HG02852 (cell line): ENCODE measurements around the gene FLACC1.

Source experiments
- ATAC-seq: cut with Tn5 transposase; IDR thresholded peaks from one replicate; pipeline ENCODE4 v1.9.1; 2021; ENCODE audit warnings: mild to moderate bottlenecking, moderate library complexity; ENCODE audit not compliant: unreplicated experiment

The FLACC1 gene

DNA sequence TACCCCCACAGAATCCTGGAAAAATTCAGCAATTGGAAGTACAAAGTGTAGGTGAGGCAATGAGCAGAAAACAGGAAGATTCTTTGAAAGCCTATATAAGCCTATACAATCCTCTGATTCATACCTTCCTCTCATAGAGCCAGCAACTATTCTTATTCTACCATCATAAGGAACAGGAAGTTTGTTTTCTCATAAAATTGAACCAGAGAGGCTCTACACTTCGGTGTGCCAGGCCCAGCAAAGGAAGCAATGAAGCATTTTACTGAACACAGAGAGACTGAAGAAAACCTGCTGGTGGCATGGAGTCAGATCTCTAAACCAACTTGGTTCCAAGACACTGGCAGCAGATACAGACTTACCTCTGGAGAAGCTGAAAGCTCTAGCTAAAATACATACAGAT is 78.1 kb downstream of the FLACC1 start:
- no peak for ATAC-seq

DNA sequence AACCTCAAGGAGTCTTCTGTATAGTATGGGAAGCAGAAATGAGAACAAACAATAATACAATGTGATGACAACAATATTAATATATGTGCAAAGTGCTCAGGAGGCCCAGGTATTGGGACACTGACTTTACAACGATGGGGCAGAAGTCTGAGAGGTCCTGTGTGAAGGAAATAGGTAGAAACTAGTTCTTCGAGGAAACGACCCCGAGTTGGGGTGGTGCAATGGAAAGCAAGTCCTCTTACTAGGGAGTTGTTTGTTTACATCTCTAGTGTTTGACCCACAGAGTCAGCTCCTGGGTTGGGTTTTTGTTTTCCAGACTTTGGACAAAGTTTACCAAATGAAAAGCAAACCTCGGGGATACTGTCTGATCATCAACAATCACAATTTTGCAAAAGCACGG is 80.6 kb downstream of the FLACC1 start:
- no peak for ATAC-seq

- no peak for ATAC-seq
Observed at GRCh38 chr2:201275990-201276389, 81.2 kb downstream of the FLACC1 start.

DNA sequence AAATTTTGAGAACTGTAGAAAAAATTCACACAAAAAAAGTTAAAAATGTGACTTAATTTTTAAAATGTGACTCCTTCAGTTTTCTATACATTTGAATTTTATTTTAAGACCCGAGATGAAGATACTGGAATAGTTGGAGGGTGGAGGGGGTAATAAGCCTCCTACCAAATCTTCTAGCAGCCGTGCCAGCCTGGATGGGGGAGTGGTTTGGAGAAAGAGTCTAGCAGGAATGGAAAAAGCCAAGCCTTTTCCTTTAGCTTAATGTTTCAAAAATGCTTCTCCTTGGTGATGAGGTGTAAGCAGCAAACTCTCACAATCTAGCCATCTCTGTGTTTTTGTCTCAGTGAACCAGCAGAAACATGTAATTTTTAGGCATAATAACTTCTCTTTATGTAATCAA is 82.1 kb downstream of the FLACC1 start:
- ATAC-seq, result no peak

- no peak for ATAC-seq
Observed at GRCh38 chr2:201273330-201273983, 83.7 kb downstream of the FLACC1 start.

DNA sequence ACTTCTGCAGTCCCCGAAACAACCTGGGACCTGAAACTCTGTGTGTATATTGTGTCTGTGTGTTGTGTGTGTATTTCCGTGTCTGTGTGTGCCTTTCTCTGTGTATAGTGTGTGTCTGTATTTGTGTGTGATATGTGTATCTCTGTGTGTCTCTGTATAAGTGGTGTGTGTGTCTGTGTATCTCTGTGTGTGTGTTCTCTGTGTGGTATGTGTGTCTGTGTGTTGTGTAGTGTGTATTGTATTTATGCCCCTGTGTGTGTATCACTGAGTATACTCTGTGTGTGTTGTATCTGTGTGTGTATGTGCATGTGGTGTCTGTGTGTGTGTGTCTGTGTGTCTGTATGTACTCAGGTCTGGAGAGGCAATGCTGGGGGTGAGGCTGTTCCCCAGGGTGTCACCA is 85.2 kb downstream of the FLACC1 start:
- no peak for ATAC-seq

GRCh38 chr2:201270293-201271001 is 86.7 kb downstream of the FLACC1 start:
- no peak for ATAC-seq

GRCh38 chr2:201269764-201270163 is 87.4 kb downstream of the FLACC1 start:
- no peak for ATAC-seq

DNA sequence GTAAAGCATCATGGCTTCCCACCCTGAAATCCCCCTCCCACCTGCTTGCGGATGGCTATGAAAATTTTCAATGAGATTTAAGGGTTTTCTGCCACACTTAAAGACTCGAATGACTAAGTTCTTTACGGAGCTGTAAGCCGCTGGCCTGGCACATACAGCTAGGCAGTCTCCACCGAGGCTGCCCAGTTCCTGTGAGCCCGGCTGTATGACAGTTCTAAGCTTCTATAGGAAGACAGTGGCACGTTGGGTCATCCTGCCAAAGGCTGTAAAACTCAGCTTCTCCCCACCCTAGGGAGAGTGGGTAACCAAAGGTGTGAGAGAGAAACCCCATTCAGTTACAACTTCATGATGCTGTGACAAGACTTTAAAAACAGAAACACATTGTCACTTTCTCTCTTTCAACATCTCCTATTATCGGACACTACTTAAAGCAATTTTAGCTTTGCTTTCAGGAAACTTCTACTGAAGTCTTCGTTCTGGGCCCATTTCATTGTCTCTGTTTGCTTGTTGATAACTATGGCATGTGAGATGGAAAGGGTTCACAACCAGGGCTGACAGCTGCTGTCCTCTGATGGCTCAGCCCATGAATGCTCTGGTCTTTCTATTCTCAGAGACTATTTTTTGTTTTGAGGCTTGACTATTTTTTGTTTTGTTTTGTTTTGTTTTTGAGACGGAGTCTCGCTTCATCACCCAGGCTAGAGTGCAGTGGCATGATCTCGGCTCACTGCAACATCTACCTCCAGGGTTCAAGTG is 89.7 kb downstream of the FLACC1 start:
- ATAC-seq, result no peak

DNA sequence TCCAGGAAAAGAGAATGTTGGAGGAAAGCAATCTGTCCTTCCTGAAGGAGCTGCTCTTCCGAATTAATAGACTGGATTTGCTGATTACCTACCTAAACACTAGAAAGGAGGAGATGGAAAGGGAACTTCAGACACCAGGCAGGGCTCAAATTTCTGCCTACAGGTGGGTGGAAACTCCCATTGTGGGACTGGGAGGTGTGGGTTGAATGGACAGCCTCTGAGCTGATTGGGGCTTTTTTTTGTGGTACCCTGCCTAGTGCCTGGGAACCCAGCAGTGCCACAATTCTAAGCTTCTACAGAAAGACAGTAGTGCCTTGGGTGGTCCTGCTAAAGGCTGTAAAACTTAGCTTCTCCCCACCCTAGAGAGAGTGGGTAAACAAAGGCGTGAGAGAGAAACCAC is 90.5 kb downstream of the FLACC1 start:
- ATAC-seq, result no peak

DNA sequence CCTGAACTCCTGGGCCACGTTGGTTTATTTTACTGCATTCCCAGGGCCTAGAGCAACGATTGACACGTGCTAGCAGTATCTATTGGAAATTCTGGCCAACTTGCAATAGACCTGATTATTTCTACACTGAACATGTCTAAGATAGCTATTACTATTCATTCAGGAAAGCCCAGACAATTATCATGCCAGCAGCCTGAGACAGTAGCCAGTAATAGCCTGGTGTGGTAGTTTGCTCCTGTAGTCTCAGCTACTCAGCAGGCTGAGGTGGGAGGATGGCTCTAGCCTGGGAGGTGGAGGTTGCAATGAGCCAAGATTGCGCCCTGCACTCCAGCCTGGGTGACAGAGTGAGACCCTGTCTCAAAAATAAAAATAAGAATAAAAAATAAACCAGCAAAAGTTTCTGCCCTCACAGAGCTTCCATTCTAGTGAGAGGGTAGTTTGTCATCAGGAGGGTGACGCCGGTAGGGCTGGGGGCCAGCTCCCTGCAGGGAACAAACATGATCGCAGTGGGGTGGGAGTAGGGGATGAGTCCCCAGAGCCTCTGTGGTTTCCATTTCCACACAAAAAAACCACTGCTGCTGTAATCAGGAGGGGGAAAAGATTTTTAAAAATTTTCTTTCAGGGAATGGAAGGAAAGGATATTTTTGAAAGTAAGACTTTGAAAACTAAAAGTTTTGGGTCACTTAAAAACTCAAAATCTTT is 92.5 kb downstream of the FLACC1 start:
- no peak for ATAC-seq

GRCh38 chr2:201263779-201264178 is 93.4 kb downstream of the FLACC1 start:
- no peak for ATAC-seq

DNA sequence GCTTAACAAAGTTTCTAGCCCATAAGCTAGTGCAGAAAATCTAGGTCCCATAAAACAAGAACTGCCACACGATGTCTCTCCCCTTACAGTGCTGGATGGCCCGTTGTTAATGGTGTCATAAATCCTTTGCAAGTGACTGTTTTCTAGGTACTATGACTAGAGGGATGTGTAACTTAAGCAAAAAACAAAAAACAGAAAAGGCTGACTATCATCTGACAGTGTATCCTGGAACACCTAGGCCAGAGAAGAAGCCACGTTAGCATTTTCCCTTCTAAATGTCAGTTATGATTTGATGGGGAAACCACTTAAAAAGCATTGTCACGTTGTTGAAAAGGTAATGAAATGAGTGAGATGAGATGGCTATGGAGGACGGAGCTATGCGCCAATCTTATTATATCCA is 94.4 kb downstream of the FLACC1 start:
- no peak for ATAC-seq

DNA sequence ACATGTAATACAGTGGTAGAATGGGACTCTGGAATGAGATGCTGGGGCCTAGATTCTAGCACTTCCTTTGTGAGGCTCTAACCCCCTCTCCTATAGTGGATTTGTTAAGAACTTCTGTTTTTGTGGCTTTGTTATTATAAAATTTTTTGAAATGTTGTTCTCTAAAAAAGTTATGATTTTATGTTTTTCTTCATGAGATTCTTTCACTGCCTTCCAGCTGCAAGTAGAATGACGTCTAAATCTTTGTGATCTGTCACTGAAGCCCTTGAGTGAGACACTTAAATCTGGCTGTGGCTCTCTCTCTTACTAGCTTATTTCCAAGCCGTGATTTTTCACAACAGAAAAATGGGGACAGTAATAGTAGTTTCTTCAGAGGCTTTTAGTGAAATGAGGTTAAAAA is 95.2 kb downstream of the FLACC1 start:
- no peak for ATAC-seq

- ATAC-seq, result no peak
Observed at GRCh38 chr2:201261471-201261870, 95.7 kb downstream of the FLACC1 start.

GRCh38 chr2:201260302-201260800 is 96.8 kb downstream of the FLACC1 start, which contains the start of gene CASP8:
Gene CASP8, plus strand, starts transcription at chr2:201260536. Its CDS starts 5,951 bp downstream, at chr2:201266487.
- ATAC-seq, result no peak

DNA sequence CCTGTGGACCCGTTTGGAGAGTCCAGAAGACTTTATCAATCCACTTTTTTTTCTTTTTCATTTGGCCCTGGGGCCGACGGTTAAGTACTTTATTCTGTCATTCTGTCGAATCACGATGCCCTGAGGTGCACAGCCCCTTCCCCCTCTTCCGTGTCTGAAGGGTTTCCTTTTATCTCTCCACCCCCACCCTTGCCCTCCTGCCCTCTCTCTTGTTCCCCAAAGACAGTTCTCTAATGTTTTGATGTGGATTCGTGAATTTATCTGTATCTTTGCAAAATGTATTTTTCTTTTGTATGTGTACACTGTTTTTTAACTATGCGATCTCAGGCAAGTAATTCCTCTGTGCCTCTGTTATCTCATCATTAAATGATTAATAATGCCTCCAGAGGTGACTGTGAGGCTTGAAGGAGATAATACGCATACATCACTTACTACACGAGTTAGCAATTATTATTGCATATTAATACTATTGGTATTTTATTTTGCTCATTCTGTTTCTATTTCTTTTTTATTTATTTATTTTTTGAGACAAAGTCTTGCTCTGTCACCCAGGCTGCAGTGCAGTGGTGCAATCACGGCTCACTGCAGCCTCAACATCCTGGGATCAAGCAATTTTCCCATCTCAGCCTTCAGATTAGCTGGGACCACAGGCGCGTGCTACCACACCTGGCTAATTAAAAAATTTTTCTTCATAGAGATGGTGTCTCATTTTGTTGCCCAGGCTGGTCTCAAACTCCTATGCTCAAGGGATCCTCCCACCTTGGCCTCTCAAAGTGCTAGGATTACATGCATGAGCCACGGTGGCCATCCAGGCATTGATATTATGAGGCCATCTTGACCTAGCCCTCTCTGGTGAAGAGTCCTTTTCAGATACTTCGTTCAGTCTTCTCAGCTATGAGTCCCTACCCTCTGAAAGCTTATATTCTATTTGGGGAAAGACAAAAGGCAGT is 98.2 kb downstream of the FLACC1 start:
- ATAC-seq, result no peak

DNA sequence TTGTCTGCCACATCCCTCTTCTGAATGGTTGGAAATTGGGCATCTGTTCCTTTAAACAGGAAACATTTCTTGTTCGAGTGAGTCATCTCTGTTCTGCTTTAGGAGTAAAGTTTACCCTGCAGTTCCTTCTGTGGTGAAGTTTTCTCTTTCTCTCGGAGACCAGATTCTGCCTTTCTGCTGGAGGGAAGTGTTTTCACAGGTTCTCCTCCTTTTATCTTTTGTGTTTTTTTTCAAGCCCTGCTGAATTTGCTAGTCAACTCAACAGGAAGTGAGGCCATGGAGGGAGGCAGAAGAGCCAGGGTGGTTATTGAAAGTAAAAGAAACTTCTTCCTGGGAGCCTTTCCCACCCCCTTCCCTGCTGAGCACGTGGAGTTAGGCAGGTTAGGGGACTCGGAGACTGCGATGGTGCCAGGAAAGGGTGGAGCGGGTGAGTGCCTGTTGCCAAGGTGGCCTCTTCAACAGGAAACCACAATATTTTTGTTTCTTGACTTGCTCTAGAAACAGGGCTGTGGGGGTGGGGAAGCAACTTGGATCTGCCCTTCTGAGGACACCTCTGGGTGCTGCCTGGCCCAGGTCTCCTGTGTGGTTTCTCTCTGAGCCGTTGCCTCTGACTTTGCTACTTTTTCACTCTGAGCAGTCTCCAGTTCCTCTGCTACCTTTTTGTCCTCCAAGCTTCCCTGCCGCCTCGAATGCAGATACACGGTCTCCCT is 99.0 kb downstream of the FLACC1 start:
- peak; percentile 58 for ATAC-seq

GRCh38 chr2:201257381-201257955 is 99.7 kb downstream of the FLACC1 start:
- ATAC-seq, result peak; percentile 54
